Sigmoid colon (tissue), 7 donors: ENCODE results near the gene DCX. TPM values are rescaled to one million over a fixed set of nuclear protein-coding genes. Genes with fewer than 3 reads are reported as not detected.

Source experiments
- DNase-seq: peaks from one replicate; pipeline ENCODE4 v3.0.0-alpha.2; 2019
- H3K27ac ChIP-seq, 4 donors: fragments of 200-600 bp; sonication (generic); one replicate each; pipeline ENCODE4 v1.5.1; 2016 to 2019; ENCODE audit warnings: mild to moderate bottlenecking in 1 of 4
- H3K27me3 ChIP-seq, 3 donors: fragments of 200-600 bp; sonication (generic); one replicate each; pipeline ENCODE4 v1.5.1; 2019; ENCODE audit warnings: mild to moderate bottlenecking in 1 of 3
- H3K36me3 ChIP-seq, 4 donors: fragments of 200-600 bp; sonication (generic); one replicate each; pipeline ENCODE4 v1.5.1; 2016 to 2019
- H3K4me1 ChIP-seq, 4 donors: fragments of 200-600 bp; sonication (generic); one replicate each; pipeline ENCODE4 v1.5.1; 2017 to 2019
- H3K4me3 ChIP-seq, 4 donors: fragments of 200-600 bp; sonication (generic); one replicate each; pipeline ENCODE4 v1.5.1; 2017 to 2019; ENCODE audit warnings: mild to moderate bottlenecking in 2 of 4, moderate library complexity in 1 of 4
- H3K9me3 ChIP-seq, 4 donors: fragments of 200-600 bp in 3 of 4; sonication (generic) in 3 of 4; one replicate each; pipeline versions ENCODE4 v1.5.1 to v1.6.1; 2013 to 2019
- EP300 ChIP-seq, 4 donors: sonication (generic); formaldehyde crosslinking; IDR thresholded peaks; one replicate each; pipeline ENCODE4 v1.6.1; 2017; ENCODE audit warnings: antibody characterized with exemption in 4 of 4
- POLR2A ChIP-seq, 2 donors: fragments of 450-650 bp; IDR thresholded peaks; one replicate each; pipeline ENCODE4 v1.6.1; 2016; ENCODE audit warnings: antibody characterized with exemption in 2 of 2, mild to moderate bottlenecking in 2 of 2, moderate library complexity in 2 of 2
- POLR2AphosphoS5 ChIP-seq, 4 donors: sonication (generic); formaldehyde crosslinking; IDR thresholded peaks; one replicate each; pipeline ENCODE4 v1.6.1; 2017; ENCODE audit warnings: antibody characterized with exemption in 4 of 4
- WGBS, 2 donors: extraction: QIAGEN DNeasy Blood & Tissue Kit; methylation state at CpG; one replicate each; pipeline ENCODE4 v1.1.7; 2013; 5-methylcytosine and 5-hydroxymethylcytosine counted together
- intact Hi-C: fragments of 100-400 bp; cut with DNase I; formaldehyde crosslinking; loops from one replicate; pipeline ENCODE4 v1.15.1; 2023
- polyA plus RNA-seq, 3 donors: library from polyadenylated mRNA; stranded (reverse); fragments of 200-250 nt; gene quantifications; one replicate each; pipeline ENCODE4 v1.2.3, GENCODE V29; 2013
- total RNA-seq, 4 donors: library from RNA; depleted of rRNA; stranded (reverse); fragments of >200 nt; gene quantifications; one replicate each; pipeline ENCODE4 v1.1.0, GENCODE V29; 2016
- TF ChIP-seq, protein P1 (sequence below), 4 experiments: fragments of 450-650 bp in 3 of 4; fragments of 200-600 bp in 1 of 4; IDR thresholded peaks; one replicate each; pipeline ENCODE4 v1.5.1; 2016 to 2019; ENCODE audit warnings: antibody characterized with exemption in 4 of 4, mild to moderate bottlenecking in 3 of 4, moderate library complexity in 2 of 4
- donor health status: healthy with polysubstance abuse.
- donor health status: Bipolar disorder and iron deficiency.
- donor health status: healthy.

The DCX gene
- total and polyA plus RNA-seq, 7 donors: under 0.01 to 1.4 (median 0.15) TPM; not detected in 1

DNA sequence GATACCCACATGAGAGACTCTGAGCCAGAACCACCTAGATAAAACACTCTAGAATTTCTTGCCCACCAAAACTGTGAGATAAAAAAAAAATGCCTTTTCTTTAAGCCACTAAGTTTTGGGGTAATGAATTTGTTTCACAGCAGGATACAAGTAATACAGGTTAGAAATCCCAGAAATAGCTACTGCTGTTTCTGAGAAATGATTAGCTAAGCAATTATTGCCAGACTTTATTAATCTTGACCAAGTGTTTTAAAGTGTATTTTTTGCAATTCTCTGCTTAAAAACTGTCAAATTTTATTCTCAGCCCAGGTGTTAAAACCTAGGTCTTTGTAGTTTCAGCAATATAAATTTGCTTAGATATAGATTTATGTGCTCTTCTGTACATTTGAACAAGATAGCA is 83.1 kb downstream of the DCX start:
- no peak overlapping the region for H3K4me3 ChIP-seq
- DNase-seq: no peak
- TF ChIP-seq POLR2A (IDR thresholded peaks at IDR 0.05): no peak
- H3K36me3 ChIP-seq: no peaks in the 10 kb centered on the region
- no peak overlapping the region for H3K27ac ChIP-seq
- H3K4me1 ChIP-seq: no peaks in the 10 kb centered on the region
- H3K27me3 ChIP-seq: no peaks in the 10 kb centered on the region
- intact Hi-C loops: no loop called here
- H3K9me3 ChIP-seq: no peaks in the 10 kb centered on the region

DNA sequence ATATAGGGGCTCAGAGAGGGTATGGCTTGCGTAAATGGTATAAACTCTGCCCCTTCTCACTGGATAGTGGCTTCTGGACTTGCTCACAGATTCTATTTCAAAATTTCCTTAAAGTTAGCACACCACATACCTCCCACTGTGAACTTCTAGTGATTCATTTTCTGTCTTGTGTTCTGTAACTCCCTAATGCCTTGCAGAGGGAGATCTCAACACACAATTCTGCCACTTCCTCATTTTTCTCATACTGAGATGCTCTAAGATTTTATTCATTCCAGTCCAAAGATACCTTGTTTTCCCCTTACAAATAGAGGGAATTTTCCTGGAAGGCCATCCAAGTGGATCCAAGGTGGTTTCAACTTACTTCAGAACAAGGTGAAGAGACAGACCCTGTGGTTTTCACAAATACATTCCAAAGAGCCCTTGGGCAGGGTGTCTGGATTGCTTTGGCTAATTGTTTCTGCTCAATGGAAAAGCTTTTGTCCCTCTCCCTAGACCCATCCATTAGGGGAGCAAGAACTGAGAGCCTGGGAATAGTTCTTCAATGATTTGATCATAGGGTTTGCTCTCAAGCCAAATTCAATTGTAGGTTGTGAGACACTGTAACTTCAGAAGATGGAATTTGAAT is 89.6 kb downstream of the DCX start:
- 86 to 96% methylated on average over 1 of the region's 1 CpG for WGBS, 2 donors
- intact Hi-C loops: no loop called here
- no peaks in the 10 kb centered on the region for H3K9me3 ChIP-seq
- H3K27ac ChIP-seq: no peak overlapping the region
- H3K4me1 ChIP-seq: no peaks in the 10 kb centered on the region
- no peaks in the 10 kb centered on the region for H3K36me3 ChIP-seq
- no peak for DNase-seq
- no peak overlapping the region for H3K4me3 ChIP-seq
- TF ChIP-seq POLR2AphosphoS5 (IDR thresholded peaks at IDR 0.05): no peak
- no peak for TF ChIP-seq POLR2A (IDR thresholded peaks at IDR 0.05)
- TF ChIP-seq EP300 (IDR thresholded peaks at IDR 0.05): no peak
- TF ChIP-seq, protein P1, sequence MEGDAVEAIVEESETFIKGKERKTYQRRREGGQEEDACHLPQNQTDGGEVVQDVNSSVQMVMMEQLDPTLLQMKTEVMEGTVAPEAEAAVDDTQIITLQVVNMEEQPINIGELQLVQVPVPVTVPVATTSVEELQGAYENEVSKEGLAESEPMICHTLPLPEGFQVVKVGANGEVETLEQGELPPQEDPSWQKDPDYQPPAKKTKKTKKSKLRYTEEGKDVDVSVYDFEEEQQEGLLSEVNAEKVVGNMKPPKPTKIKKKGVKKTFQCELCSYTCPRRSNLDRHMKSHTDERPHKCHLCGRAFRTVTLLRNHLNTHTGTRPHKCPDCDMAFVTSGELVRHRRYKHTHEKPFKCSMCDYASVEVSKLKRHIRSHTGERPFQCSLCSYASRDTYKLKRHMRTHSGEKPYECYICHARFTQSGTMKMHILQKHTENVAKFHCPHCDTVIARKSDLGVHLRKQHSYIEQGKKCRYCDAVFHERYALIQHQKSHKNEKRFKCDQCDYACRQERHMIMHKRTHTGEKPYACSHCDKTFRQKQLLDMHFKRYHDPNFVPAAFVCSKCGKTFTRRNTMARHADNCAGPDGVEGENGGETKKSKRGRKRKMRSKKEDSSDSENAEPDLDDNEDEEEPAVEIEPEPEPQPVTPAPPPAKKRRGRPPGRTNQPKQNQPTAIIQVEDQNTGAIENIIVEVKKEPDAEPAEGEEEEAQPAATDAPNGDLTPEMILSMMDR (IDR thresholded peaks at IDR 0.05): no peak
- no peaks in the 10 kb centered on the region for H3K27me3 ChIP-seq

- no peaks in the 10 kb centered on the region for H3K9me3 ChIP-seq
- no peaks in the 10 kb centered on the region for H3K36me3 ChIP-seq
- no peak overlapping the region for H3K4me3 ChIP-seq
- no peak overlapping the region for H3K27ac ChIP-seq
- H3K27me3 ChIP-seq: no peaks in the 10 kb centered on the region
- 68 to 80% methylated on average over 4 of the region's 4 CpGs for WGBS, 2 donors
- no peak for DNase-seq
- H3K4me1 ChIP-seq: no peaks in the 10 kb centered on the region
- TF ChIP-seq POLR2A (IDR thresholded peaks at IDR 0.05) (no peak), EP300 (IDR thresholded peaks at IDR 0.05) (no peak), POLR2AphosphoS5 (IDR thresholded peaks at IDR 0.05) (no peak)
- TF ChIP-seq, protein P1 (IDR thresholded peaks at IDR 0.05): no peak
- intact Hi-C loops: no loop called here
These were observed 92.5 kb downstream of the DCX start for GRCh38 chrX:111319451-111319850.

DNA sequence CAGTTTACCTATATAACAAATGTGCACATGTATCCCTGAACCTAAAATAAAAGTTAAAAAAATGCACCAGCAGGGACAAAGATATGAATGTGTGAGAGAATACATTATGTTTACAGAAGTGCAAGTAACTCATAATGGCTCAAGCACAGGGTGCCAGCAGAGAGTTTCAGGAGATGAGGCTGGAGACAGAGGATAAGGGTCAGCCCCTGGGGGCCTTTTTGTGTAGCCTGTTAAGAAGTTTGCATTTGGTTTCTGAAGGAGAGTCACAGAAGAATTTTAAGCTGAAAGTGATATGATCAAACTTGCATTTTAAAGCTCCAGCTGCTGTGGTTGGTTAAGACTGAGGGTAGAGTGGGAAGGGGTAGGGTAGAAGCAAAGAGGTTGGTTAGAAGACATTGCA is 93.1 kb downstream of the DCX start:
- no peaks in the 10 kb centered on the region for H3K4me1 ChIP-seq
- no peaks in the 10 kb centered on the region for H3K9me3 ChIP-seq
- H3K36me3 ChIP-seq: no peaks in the 10 kb centered on the region
- intact Hi-C loops: no loop called here
- no peak for DNase-seq
- H3K27ac ChIP-seq: no peak overlapping the region
- no peaks in the 10 kb centered on the region for H3K27me3 ChIP-seq
- TF ChIP-seq POLR2A (IDR thresholded peaks at IDR 0.05) (no peak), POLR2AphosphoS5 (IDR thresholded peaks at IDR 0.05) (no peak), EP300 (IDR thresholded peaks at IDR 0.05) (no peak)
- TF ChIP-seq, protein P1 (IDR thresholded peaks at IDR 0.05): no peak
- H3K4me3 ChIP-seq: no peak overlapping the region

- DNase-seq: no peak
- Histone ChIP-seq H3K4me1 (no peaks in the 10 kb centered on the region), H3K27ac (no peak overlapping the region), H3K27me3 (no peaks in the 10 kb centered on the region), H3K4me3 (no peak overlapping the region), H3K9me3 (no peaks in the 10 kb centered on the region), H3K36me3 (no peaks in the 10 kb centered on the region)
- TF ChIP-seq POLR2A (IDR thresholded peaks at IDR 0.05) (no peak), EP300 (IDR thresholded peaks at IDR 0.05) (no peak), POLR2AphosphoS5 (IDR thresholded peaks at IDR 0.05) (no peak)
- TF ChIP-seq, protein P1 (IDR thresholded peaks at IDR 0.05): no peak
- intact Hi-C loops: no loop called here
- 75 to 82% methylated on average over 2 of the region's 2 CpGs for WGBS, 2 donors
These were observed 102.9 kb downstream of the DCX start for GRCh38 chrX:111309083-111309482.
